HEK293 (cell line): ENCODE results near the gene ARHGEF28.

Experiments
- CTCF ChIA-PET: fragments of 350-600 bp; formaldehyde crosslinking; extraction: SDS; loops from one replicate; lab custom pipeline; 2021; ENCODE audit warnings: antibody characterized with exemption; lab: Yijun Ruan, JAX
- POLR2A ChIA-PET: fragments of 300-600 bp; formaldehyde crosslinking; extraction: SDS; loops from one replicate; lab custom pipeline; 2020; ENCODE audit warnings: antibody characterized with exemption, inconsistent platforms; lab: Yijun Ruan, JAX
- H3K27ac ChIP-seq: fragments of 200-500 bp; sonication (Bioruptor generic); 2 replicates; pipeline ENCODE4 v1.5.1; 2014; ENCODE audit warnings: low read depth, low read length, control low read depth, inconsistent platforms; ENCODE audit errors: extremely low read depth
- H3K36me3 ChIP-seq, 2 experiments: fragments of 200-500 bp in 1 of 2; sonication (Bioruptor generic) in 1 of 2; 1 replicate in 1 of 2; 2 replicates in 1 of 2; pipeline ENCODE4 v1.5.1; 2014 to 2017; ENCODE audit warnings: inconsistent platforms in 2 of 2, low read length in 2 of 2; ENCODE audit not compliant: control insufficient read depth in 2 of 2, insufficient read depth in 1 of 2
- H3K4me1 ChIP-seq: fragments of 200-500 bp; sonication (Bioruptor generic); 2 replicates; pipeline ENCODE4 v1.5.1; 2014; ENCODE audit warnings: mild to moderate bottlenecking, low read length, inconsistent platforms; ENCODE audit not compliant: control insufficient read depth, insufficient read depth
- H3K4me3 ChIP-seq: 2 replicates; pipeline ENCODE4 v1.5.1; 2011; ENCODE audit warnings: low read depth, mild to moderate bottlenecking, control low read depth, low read length, moderate library complexity
- H3K9me3 ChIP-seq: fragments of 200-500 bp; sonication (Bioruptor generic); 2 replicates; pipeline ENCODE4 v1.5.1; 2014; ENCODE audit warnings: low read depth, low read length, inconsistent platforms; ENCODE audit not compliant: control insufficient read depth, insufficient read depth
- EGR2 ChIP-seq: fragments of 450-650 bp; formaldehyde crosslinking; IDR thresholded peaks from 2 replicates; pipeline ENCODE4 v1.5.1; 2016; ENCODE audit warnings: low read depth, missing biosample characterization, missing genetic modification characterization
- FEZF1 ChIP-seq: fragments of 450-650 bp; formaldehyde crosslinking; IDR thresholded peaks from 2 replicates; pipeline ENCODE4 v1.5.1; 2016; ENCODE audit warnings: missing biosample characterization, missing genetic modification characterization
- GFI1B ChIP-seq: fragments of 450-650 bp; formaldehyde crosslinking; IDR thresholded peaks from 2 replicates; pipeline ENCODE4 v1.5.1; 2016; ENCODE audit warnings: missing biosample characterization, missing genetic modification characterization
- GLI4 ChIP-seq: fragments of 450-650 bp; formaldehyde crosslinking; IDR thresholded peaks from 2 replicates; pipeline ENCODE4 v1.5.1; 2016; ENCODE audit warnings: missing biosample characterization, missing genetic modification characterization
- OSR2 ChIP-seq: fragments of 450-650 bp; formaldehyde crosslinking; IDR thresholded peaks from 2 replicates; pipeline ENCODE4 v1.5.1; 2016; ENCODE audit warnings: missing biosample characterization, missing genetic modification characterization
- PRDM1 ChIP-seq: fragments of 450-650 bp; formaldehyde crosslinking; IDR thresholded peaks from 2 replicates; pipeline ENCODE4; 2016; ENCODE audit warnings: missing biosample characterization, missing genetic modification characterization
- PRDM6 ChIP-seq: fragments of 450-650 bp; formaldehyde crosslinking; IDR thresholded peaks from 2 replicates; pipeline ENCODE4 v1.5.1; 2017; ENCODE audit warnings: missing biosample characterization, missing genetic modification characterization
- YY2 ChIP-seq: fragments of 450-650 bp; formaldehyde crosslinking; IDR thresholded peaks from 2 replicates; pipeline ENCODE4 v1.5.1; 2016; ENCODE audit warnings: missing biosample characterization, missing genetic modification characterization
- ZBTB1 ChIP-seq: fragments of 450-650 bp; formaldehyde crosslinking; IDR thresholded peaks from 2 replicates; pipeline ENCODE4 v1.5.1; 2016; ENCODE audit warnings: missing biosample characterization, missing genetic modification characterization
- ZFP41 ChIP-seq: fragments of 450-650 bp; formaldehyde crosslinking; IDR thresholded peaks from 2 replicates; pipeline ENCODE4 v1.5.1; 2016; ENCODE audit warnings: missing biosample characterization, missing genetic modification characterization, borderline replicate concordance
- ZNF140 ChIP-seq: fragments of 450-650 bp; formaldehyde crosslinking; IDR thresholded peaks from 2 replicates; pipeline ENCODE4 v1.5.1; 2016; ENCODE audit warnings: missing biosample characterization, missing genetic modification characterization
- ZNF146 ChIP-seq: fragments of 450-650 bp; formaldehyde crosslinking; IDR thresholded peaks from 2 replicates; pipeline ENCODE4 v1.5.1; 2016; ENCODE audit warnings: missing biosample characterization, missing genetic modification characterization
- ZNF16 ChIP-seq: fragments of 450-650 bp; formaldehyde crosslinking; IDR thresholded peaks from 2 replicates; pipeline ENCODE4 v1.5.1; 2016; ENCODE audit warnings: low read depth, missing biosample characterization, missing genetic modification characterization
- ZNF174 ChIP-seq: fragments of 450-650 bp; formaldehyde crosslinking; IDR thresholded peaks from 2 replicates; pipeline ENCODE4 v1.5.0; 2017; ENCODE audit warnings: missing biosample characterization, mild to moderate bottlenecking, missing genetic modification characterization
- ZNF223 ChIP-seq: fragments of 450-650 bp; formaldehyde crosslinking; IDR thresholded peaks from 2 replicates; pipeline ENCODE4 v1.5.1; 2016; ENCODE audit warnings: missing biosample characterization, missing genetic modification characterization
- ZNF335 ChIP-seq: fragments of 450-650 bp; formaldehyde crosslinking; conservative IDR thresholded peaks from 2 replicates; pipeline ENCODE4 v1.5.1; 2016; ENCODE audit warnings: missing biosample characterization, missing genetic modification characterization
- ZNF366 ChIP-seq: fragments of 450-650 bp; formaldehyde crosslinking; conservative IDR thresholded peaks from 2 replicates; pipeline ENCODE4 v1.5.1; 2016; ENCODE audit warnings: missing biosample characterization, missing genetic modification characterization
- ZNF423 ChIP-seq: fragments of 450-650 bp; formaldehyde crosslinking; IDR thresholded peaks from 2 replicates; pipeline ENCODE4 v1.5.1; 2016; ENCODE audit warnings: missing biosample characterization, missing genetic modification characterization
- ZNF561 ChIP-seq: fragments of 450-650 bp; IDR thresholded peaks from 2 replicates; pipeline ENCODE4 v1.5.1; 2018; ENCODE audit warnings: missing biosample characterization, missing genetic modification characterization, borderline replicate concordance
- ZNF629 ChIP-seq: fragments of 450-650 bp; formaldehyde crosslinking; IDR thresholded peaks from 2 replicates; pipeline ENCODE4 v1.5.1; 2017; ENCODE audit warnings: missing biosample characterization, missing genetic modification characterization
- ZNF777 ChIP-seq: fragments of 450-650 bp; formaldehyde crosslinking; IDR thresholded peaks from 2 replicates; pipeline ENCODE4 v1.5.1; 2017; ENCODE audit warnings: missing biosample characterization, missing genetic modification characterization, borderline replicate concordance
- TF ChIP-seq, protein P1 (sequence below): fragments of 450-650 bp; formaldehyde crosslinking; IDR thresholded peaks from 2 replicates; pipeline ENCODE4 v1.5.1; 2016; ENCODE audit warnings: missing biosample characterization, missing genetic modification characterization
- TF ChIP-seq, protein P2 (sequence below): fragments of 450-650 bp; formaldehyde crosslinking; IDR thresholded peaks from 2 replicates; pipeline ENCODE4 v1.5.1; 2017; ENCODE audit warnings: missing biosample characterization, missing genetic modification characterization
- TF ChIP-seq, protein P3 (sequence below): fragments of 450-650 bp; formaldehyde crosslinking; IDR thresholded peaks from 2 replicates; pipeline ENCODE4 v1.5.1; 2016; ENCODE audit warnings: missing biosample characterization, missing genetic modification characterization, borderline replicate concordance

The ARHGEF28 gene

GRCh38 chr5:73629456-73629855 lies 3.5 kb downstream of the ARHGEF28 start:
- CTCF ChIA-PET, result interaction anchor here (0.6 kb wide), 1 partner anchor 60 kb away, joined by 3 read pairs; no protein-coding TSS in a partner anchor
- no peaks in the 10 kb centered on the region for H3K36me3 ChIP-seq
- H3K4me1 ChIP-seq, result peaks cover 25% of the 10 kb centered on the region
- no peaks in the 10 kb centered on the region for H3K9me3 ChIP-seq
- no peak overlapping the region for H3K4me3 ChIP-seq
- POLR2A ChIA-PET, result interaction anchor here (0.7 kb wide), 1 partner anchor 11 kb away, joined by 3 read pairs; no protein-coding TSS in a partner anchor
- no peak overlapping the region for H3K27ac ChIP-seq
- TF ChIP-seq OSR2 (0 out of 2 replicates have a peak, but pooled peaks have one; percentile 8), PRDM6 (tag by site-specific recombination) (peak; percentile 79), ZNF335 (tag by site-specific recombination) (no peak)

DNA sequence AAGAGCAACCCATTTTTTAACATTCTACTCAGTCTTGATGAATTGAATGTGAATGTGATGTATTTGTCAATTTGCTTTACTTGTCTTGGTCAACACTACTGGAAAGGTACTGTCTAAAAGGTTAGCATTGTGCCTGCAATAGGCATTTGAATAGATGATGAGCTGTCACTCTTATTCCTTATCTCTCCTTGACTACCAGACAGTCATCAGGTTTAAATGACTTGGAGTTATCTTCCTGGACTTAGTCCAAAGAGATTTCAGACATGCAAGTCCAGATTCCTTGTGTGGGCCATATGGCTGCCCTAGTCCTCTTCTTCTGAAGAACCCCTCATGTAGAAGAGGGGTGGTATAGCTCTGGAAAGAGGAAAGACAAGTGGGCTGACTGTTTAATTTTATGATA lies 4.8 kb downstream of the ARHGEF28 start:
- CTCF ChIA-PET, result interaction anchor here (0.9 kb wide), 1 partner anchor 9 kb away, joined by 3 read pairs; no protein-coding TSS in a partner anchor
- TF ChIP-seq FEZF1 (tag by site-specific recombination) (peak; percentile 41; the same call in 1 of the 2 replicates), ZNF629 (no peak), ZNF777 (no peak), ZNF423 (tag by site-specific recombination) (no peak), ZNF561 (tag by site-specific recombination) (no peak), ZNF16 (no peak), GLI4 (tag by site-specific recombination) (no peak), ZNF366 (tag by site-specific recombination) (0 out of 2 replicates have a peak, but pooled peaks have one; percentile 13), ZNF174 (tag by site-specific recombination) (no peak), ZNF140 (no peak), ZBTB1 (tag by site-specific recombination) (no peak), ZFP41 (no peak)
- TF ChIP-seq, protein P1, sequence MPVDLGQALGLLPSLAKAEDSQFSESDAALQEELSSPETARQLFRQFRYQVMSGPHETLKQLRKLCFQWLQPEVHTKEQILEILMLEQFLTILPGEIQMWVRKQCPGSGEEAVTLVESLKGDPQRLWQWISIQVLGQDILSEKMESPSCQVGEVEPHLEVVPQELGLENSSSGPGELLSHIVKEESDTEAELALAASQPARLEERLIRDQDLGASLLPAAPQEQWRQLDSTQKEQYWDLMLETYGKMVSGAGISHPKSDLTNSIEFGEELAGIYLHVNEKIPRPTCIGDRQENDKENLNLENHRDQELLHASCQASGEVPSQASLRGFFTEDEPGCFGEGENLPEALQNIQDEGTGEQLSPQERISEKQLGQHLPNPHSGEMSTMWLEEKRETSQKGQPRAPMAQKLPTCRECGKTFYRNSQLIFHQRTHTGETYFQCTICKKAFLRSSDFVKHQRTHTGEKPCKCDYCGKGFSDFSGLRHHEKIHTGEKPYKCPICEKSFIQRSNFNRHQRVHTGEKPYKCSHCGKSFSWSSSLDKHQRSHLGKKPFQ, result no peak
- TF ChIP-seq, protein P2, sequence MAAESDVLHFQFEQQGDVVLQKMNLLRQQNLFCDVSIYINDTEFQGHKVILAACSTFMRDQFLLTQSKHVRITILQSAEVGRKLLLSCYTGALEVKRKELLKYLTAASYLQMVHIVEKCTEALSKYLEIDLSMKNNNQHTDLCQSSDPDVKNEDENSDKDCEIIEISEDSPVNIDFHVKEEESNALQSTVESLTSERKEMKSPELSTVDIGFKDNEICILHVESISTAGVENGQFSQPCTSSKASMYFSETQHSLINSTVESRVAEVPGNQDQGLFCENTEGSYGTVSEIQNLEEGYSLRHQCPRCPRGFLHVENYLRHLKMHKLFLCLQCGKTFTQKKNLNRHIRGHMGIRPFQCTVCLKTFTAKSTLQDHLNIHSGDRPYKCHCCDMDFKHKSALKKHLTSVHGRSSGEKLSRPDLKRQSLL (tag by site-specific recombination), result no peak
- H3K4me1 ChIP-seq, result peaks cover 22% of the 10 kb centered on the region
- H3K9me3 ChIP-seq, result no peaks in the 10 kb centered on the region
- POLR2A ChIA-PET, result no interaction called here
- H3K36me3 ChIP-seq, result no peaks in the 10 kb centered on the region
- H3K27ac ChIP-seq, result no peak overlapping the region
- H3K4me3 ChIP-seq, result no peak overlapping the region

DNA sequence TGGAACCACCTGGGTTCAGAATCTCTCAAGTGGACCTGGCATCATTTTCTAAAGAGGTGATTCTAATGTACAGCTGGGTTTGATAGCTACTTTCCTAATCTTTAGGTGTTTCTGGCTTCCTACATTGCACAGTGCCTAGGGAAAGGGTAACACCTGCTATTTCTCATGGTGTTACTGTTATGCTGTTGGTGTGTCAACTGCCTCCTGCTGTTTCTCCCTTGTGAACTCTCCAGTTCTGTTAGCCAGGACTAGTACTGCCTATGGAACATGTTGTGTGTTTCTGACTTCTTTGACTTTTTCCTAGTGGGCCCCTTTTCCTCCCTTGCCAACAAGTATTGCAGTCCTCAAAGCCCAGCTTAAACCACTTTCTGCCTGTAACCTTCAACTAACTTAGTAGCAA lies 5.5 kb downstream of the ARHGEF28 start:
- no peak overlapping the region for H3K4me3 ChIP-seq
- no peaks in the 10 kb centered on the region for H3K9me3 ChIP-seq
- H3K4me1 ChIP-seq, result peaks cover 28% of the 10 kb centered on the region
- H3K36me3 ChIP-seq, result no peaks in the 10 kb centered on the region
- ChIA-PET POLR2A (no interaction called here), CTCF (interaction anchor here (0.7 to 0.9 kb wide), 2 partner anchors 9 to 35 kb away, joined by 3 to 4 read pairs; no protein-coding TSS in a partner anchor)
- no peak overlapping the region for H3K27ac ChIP-seq
- no peak for TF ChIP-seq YY2
- TF ChIP-seq ZNF223 (tag by site-specific recombination), result no peak
- TF ChIP-seq, protein P3, sequence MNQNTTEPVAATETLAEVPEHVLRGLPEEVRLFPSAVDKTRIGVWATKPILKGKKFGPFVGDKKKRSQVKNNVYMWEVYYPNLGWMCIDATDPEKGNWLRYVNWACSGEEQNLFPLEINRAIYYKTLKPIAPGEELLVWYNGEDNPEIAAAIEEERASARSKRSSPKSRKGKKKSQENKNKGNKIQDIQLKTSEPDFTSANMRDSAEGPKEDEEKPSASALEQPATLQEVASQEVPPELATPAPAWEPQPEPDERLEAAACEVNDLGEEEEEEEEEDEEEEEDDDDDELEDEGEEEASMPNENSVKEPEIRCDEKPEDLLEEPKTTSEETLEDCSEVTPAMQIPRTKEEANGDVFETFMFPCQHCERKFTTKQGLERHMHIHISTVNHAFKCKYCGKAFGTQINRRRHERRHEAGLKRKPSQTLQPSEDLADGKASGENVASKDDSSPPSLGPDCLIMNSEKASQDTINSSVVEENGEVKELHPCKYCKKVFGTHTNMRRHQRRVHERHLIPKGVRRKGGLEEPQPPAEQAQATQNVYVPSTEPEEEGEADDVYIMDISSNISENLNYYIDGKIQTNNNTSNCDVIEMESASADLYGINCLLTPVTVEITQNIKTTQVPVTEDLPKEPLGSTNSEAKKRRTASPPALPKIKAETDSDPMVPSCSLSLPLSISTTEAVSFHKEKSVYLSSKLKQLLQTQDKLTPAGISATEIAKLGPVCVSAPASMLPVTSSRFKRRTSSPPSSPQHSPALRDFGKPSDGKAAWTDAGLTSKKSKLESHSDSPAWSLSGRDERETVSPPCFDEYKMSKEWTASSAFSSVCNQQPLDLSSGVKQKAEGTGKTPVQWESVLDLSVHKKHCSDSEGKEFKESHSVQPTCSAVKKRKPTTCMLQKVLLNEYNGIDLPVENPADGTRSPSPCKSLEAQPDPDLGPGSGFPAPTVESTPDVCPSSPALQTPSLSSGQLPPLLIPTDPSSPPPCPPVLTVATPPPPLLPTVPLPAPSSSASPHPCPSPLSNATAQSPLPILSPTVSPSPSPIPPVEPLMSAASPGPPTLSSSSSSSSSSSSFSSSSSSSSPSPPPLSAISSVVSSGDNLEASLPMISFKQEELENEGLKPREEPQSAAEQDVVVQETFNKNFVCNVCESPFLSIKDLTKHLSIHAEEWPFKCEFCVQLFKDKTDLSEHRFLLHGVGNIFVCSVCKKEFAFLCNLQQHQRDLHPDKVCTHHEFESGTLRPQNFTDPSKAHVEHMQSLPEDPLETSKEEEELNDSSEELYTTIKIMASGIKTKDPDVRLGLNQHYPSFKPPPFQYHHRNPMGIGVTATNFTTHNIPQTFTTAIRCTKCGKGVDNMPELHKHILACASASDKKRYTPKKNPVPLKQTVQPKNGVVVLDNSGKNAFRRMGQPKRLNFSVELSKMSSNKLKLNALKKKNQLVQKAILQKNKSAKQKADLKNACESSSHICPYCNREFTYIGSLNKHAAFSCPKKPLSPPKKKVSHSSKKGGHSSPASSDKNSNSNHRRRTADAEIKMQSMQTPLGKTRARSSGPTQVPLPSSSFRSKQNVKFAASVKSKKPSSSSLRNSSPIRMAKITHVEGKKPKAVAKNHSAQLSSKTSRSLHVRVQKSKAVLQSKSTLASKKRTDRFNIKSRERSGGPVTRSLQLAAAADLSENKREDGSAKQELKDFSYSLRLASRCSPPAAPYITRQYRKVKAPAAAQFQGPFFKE, result no peak
- no peak for TF ChIP-seq ZNF146 (tag by site-specific recombination)
- no peak for TF ChIP-seq GFI1B
- TF ChIP-seq EGR2 (tag by site-specific recombination), result no peak
- TF ChIP-seq PRDM1 (tag by site-specific recombination), result peak; percentile 27; the same call in 1 of the 2 replicates
- TF ChIP-seq ZNF140, result no peak
